ENCODE results near the gene NYAP2.

The NYAP2 gene

GRCh38 chr2:225668606-225669266 lies 269.2 kb downstream of the NYAP2 start:
- TF ChIP-seq SP1 (IDR thresholded peaks at IDR 0.05) (no peak), CTBP1 (IDR thresholded peaks at IDR 0.05; ENCODE audit: borderline replicate concordance) (no peak), FOXM1 (IDR thresholded peaks at IDR 0.05; ENCODE audit: borderline replicate concordance) (no peak), LEF1 (IDR thresholded peaks at IDR 0.05; ENCODE audit: borderline replicate concordance) (no peak), NFRKB (IDR thresholded peaks at IDR 0.05) (no peak), L3MBTL2 (conservative IDR thresholded peaks at IDR 0.05) (no peak), HDGF (IDR thresholded peaks at IDR 0.05; ENCODE audit: borderline replicate concordance) (no peak), BHLHE40 (IDR thresholded peaks at IDR 0.05; ENCODE audit: borderline replicate concordance) (no peak), ARNT (IDR thresholded peaks at IDR 0.05) (no peak), TARDBP (IDR thresholded peaks at IDR 0.05) (no peak), FOXK2 (IDR thresholded peaks at IDR 0.05) (no peak)
- peak; percentile 37 for DNase-seq (ENCODE audit: extremely low spot score)
- CTCF ChIA-PET, result interaction anchor here (0.6 kb wide), 1 partner anchor 785 kb away, joined by 3 read pairs; no protein-coding TSS in a partner anchor
- POLR2A ChIA-PET, result no interaction called here

- POLR2A ChIA-PET, result no interaction called here
- DNase-seq (ENCODE audit: extremely low spot score), result no peak
- CTCF ChIA-PET, result interaction anchor here (0.6 kb wide), 1 partner anchor 9 kb away, joined by 3 read pairs; no protein-coding TSS in a partner anchor
- TF ChIP-seq ZNF384 (IDR thresholded peaks at IDR 0.05) (peak; percentile 84), TARDBP (IDR thresholded peaks at IDR 0.05) (no peak), ELF4 (IDR thresholded peaks at IDR 0.05) (no peak)
These were observed 270.8 kb downstream of the NYAP2 start for GRCh38 chr2:225670111-225670974.

GRCh38 chr2:225678792-225679191 lies 279.3 kb downstream of the NYAP2 start:
- CTCF ChIA-PET, result no interaction called here
- no peak for TF ChIP-seq FOXA1 (IDR thresholded peaks at IDR 0.05)
- TF ChIP-seq L3MBTL2 (conservative IDR thresholded peaks at IDR 0.05), result no peak
- no peak for TF ChIP-seq FOXM1 (IDR thresholded peaks at IDR 0.05; ENCODE audit: borderline replicate concordance)
- no peak for TF ChIP-seq ELF4 (IDR thresholded peaks at IDR 0.05)
- no peak for TF ChIP-seq FOXK2 (IDR thresholded peaks at IDR 0.05)
- no peak for TF ChIP-seq SUZ12 (IDR thresholded peaks at IDR 0.05)
- no peak for TF ChIP-seq HDGF (IDR thresholded peaks at IDR 0.05; ENCODE audit: borderline replicate concordance)
- TF ChIP-seq BHLHE40 (IDR thresholded peaks at IDR 0.05; ENCODE audit: borderline replicate concordance), result no peak
- no peak for TF ChIP-seq ZNF384 (IDR thresholded peaks at IDR 0.05)
- no peak for TF ChIP-seq LEF1 (IDR thresholded peaks at IDR 0.05; ENCODE audit: borderline replicate concordance)
- TF ChIP-seq NFRKB (IDR thresholded peaks at IDR 0.05), result no peak
- TF ChIP-seq TARDBP (IDR thresholded peaks at IDR 0.05), result no peak
- POLR2A ChIA-PET, result no interaction called here
- no peak for DNase-seq (ENCODE audit: extremely low spot score)

- ChIA-PET POLR2A (no interaction called here), CTCF (no interaction called here)
- TF ChIP-seq SP1 (IDR thresholded peaks at IDR 0.05) (no peak), ZNF384 (IDR thresholded peaks at IDR 0.05) (no peak), L3MBTL2 (conservative IDR thresholded peaks at IDR 0.05) (no peak), TARDBP (IDR thresholded peaks at IDR 0.05) (no peak), ARNT (IDR thresholded peaks at IDR 0.05) (no peak), LEF1 (IDR thresholded peaks at IDR 0.05; ENCODE audit: borderline replicate concordance) (no peak), BHLHE40 (IDR thresholded peaks at IDR 0.05; ENCODE audit: borderline replicate concordance) (no peak)
- DNase-seq (ENCODE audit: extremely low spot score), result no peak
These were observed 283.7 kb downstream of the NYAP2 start for GRCh38 chr2:225683258-225683657.

GRCh38 chr2:225690153-225690552 lies 290.6 kb downstream of the NYAP2 start:
- no peak for TF ChIP-seq BHLHE40 (IDR thresholded peaks at IDR 0.05; ENCODE audit: borderline replicate concordance)
- no peak for TF ChIP-seq ARNT (IDR thresholded peaks at IDR 0.05)
- TF ChIP-seq PKNOX1 (IDR thresholded peaks at IDR 0.05), result no peak
- TF ChIP-seq FOXA1 (IDR thresholded peaks at IDR 0.05), result no peak
- no peak for TF ChIP-seq FOXK2 (IDR thresholded peaks at IDR 0.05)
- no peak for TF ChIP-seq LEF1 (IDR thresholded peaks at IDR 0.05; ENCODE audit: borderline replicate concordance)
- TF ChIP-seq ELF4 (IDR thresholded peaks at IDR 0.05), result no peak
- no peak for TF ChIP-seq ZNF384 (IDR thresholded peaks at IDR 0.05)
- no peak for TF ChIP-seq HDGF (IDR thresholded peaks at IDR 0.05; ENCODE audit: borderline replicate concordance)
- POLR2A ChIA-PET, result no interaction called here
- CTCF ChIA-PET, result no interaction called here
- no peak for DNase-seq (ENCODE audit: extremely low spot score)

- POLR2A ChIA-PET, result no interaction called here
- no peak for TF ChIP-seq TARDBP (IDR thresholded peaks at IDR 0.05)
- no peak for TF ChIP-seq CTBP1 (IDR thresholded peaks at IDR 0.05; ENCODE audit: borderline replicate concordance)
- no peak for TF ChIP-seq ELF4 (IDR thresholded peaks at IDR 0.05)
- TF ChIP-seq HDGF (IDR thresholded peaks at IDR 0.05; ENCODE audit: borderline replicate concordance), result no peak
- TF ChIP-seq FOXM1 (IDR thresholded peaks at IDR 0.05; ENCODE audit: borderline replicate concordance), result no peak
- no peak for TF ChIP-seq LEF1 (IDR thresholded peaks at IDR 0.05; ENCODE audit: borderline replicate concordance)
- TF ChIP-seq FOXA1 (IDR thresholded peaks at IDR 0.05), result no peak
- no peak for TF ChIP-seq BHLHE40 (IDR thresholded peaks at IDR 0.05; ENCODE audit: borderline replicate concordance)
- no peak for TF ChIP-seq L3MBTL2 (conservative IDR thresholded peaks at IDR 0.05)
- no peak for TF ChIP-seq ARNT (IDR thresholded peaks at IDR 0.05)
- no peak for TF ChIP-seq ZNF384 (IDR thresholded peaks at IDR 0.05)
- TF ChIP-seq PKNOX1 (IDR thresholded peaks at IDR 0.05), result no peak
- TF ChIP-seq SUZ12 (IDR thresholded peaks at IDR 0.05), result no peak
- no peak for TF ChIP-seq NFRKB (IDR thresholded peaks at IDR 0.05)
- TF ChIP-seq FOXK2 (IDR thresholded peaks at IDR 0.05), result no peak
- TF ChIP-seq SP1 (IDR thresholded peaks at IDR 0.05), result no peak
- DNase-seq (ENCODE audit: extremely low spot score), result no peak
- CTCF ChIA-PET, result no interaction called here
These were observed 292.2 kb downstream of the NYAP2 start for GRCh38 chr2:225691711-225692110.

Measured in HEK293T (cell line).